CD14-positive monocyte (primary cell): ENCODE results near the gene CTAG1A. TPM values are rescaled to one million over a fixed set of nuclear protein-coding genes. Genes with fewer than 3 reads are reported as not detected.

Experiments used
- DNase-seq, 3 donors: peaks; one replicate each; pipeline ENCODE4 v3.0.0-alpha.2; 2011 to 2022
- H2AFZ ChIP-seq: 2 replicates; pipeline ENCODE4 v1.6.0; 2012; ENCODE audit warnings: mild to moderate bottlenecking, low read depth, low read length, inconsistent platforms; ENCODE audit not compliant: insufficient read depth, poor library complexity, severe bottlenecking
- H3K27ac ChIP-seq, 2 donors: 1 replicate in 1 of 2; 2 replicates in 1 of 2; pipeline ENCODE4 v1.5.1; 2012 to 2013; ENCODE audit warnings: low read length in 2 of 2, control low read depth in 1 of 2, inconsistent platforms in 1 of 2, low read depth in 1 of 2, mild to moderate bottlenecking in 1 of 2
- H3K27me3 ChIP-seq, 2 donors: one replicate each; pipeline versions ENCODE4 v1.6.0 to v1.6.1; 2011 to 2013; ENCODE audit warnings: low read length in 2 of 2; ENCODE audit not compliant: control insufficient read depth in 2 of 2, insufficient read depth in 2 of 2
- H3K36me3 ChIP-seq, 2 donors: replicated peaks in 1 of 2; 1 replicate in 1 of 2; 2 replicates in 1 of 2; pipeline versions ENCODE4 v1.5.1 to v1.6.1; 2012 to 2013; ENCODE audit warnings: low read length in 2 of 2, control low read depth in 1 of 2, inconsistent platforms in 1 of 2, mild to moderate bottlenecking in 1 of 2; ENCODE audit not compliant: insufficient read depth in 2 of 2, control insufficient read depth in 1 of 2
- H3K4me1 ChIP-seq, 2 donors: 1 replicate in 1 of 2; 2 replicates in 1 of 2; pipeline versions ENCODE4 v1.5.1 to v1.6.1; 2012 to 2013; ENCODE audit warnings: low read length in 2 of 2, control low read depth in 1 of 2, inconsistent platforms in 1 of 2, mild to moderate bottlenecking in 1 of 2, moderate library complexity in 1 of 2; ENCODE audit not compliant: insufficient read depth in 2 of 2, control insufficient read depth in 1 of 2
- H3K4me2 ChIP-seq: replicated peaks from 2 replicates; pipeline ENCODE3; 2012; ENCODE audit warnings: low read length, moderate library complexity, mild to moderate bottlenecking; ENCODE audit not compliant: poor library complexity, severe bottlenecking; ENCODE audit errors: extremely low read depth
- H3K4me3 ChIP-seq, 3 experiments: fragments of 200-600 bp in 1 of 3; sonication (generic) in 1 of 3; replicated peaks in 1 of 3; 1 replicate in 2 of 3; 2 replicates in 1 of 3; pipeline ENCODE4 v1.5.1; 2011 to 2013; ENCODE audit warnings: low read length in 3 of 3, mild to moderate bottlenecking in 3 of 3, control low read depth in 2 of 3, low read depth in 2 of 3, inconsistent platforms in 1 of 3, moderate library complexity in 1 of 3
- H3K79me2 ChIP-seq: 2 replicates; pipeline ENCODE4 v1.6.0; 2012; ENCODE audit warnings: mild to moderate bottlenecking, control low read depth, inconsistent platforms, low read length, moderate library complexity; ENCODE audit not compliant: insufficient read depth
- H3K9ac ChIP-seq: 2 replicates; pipeline ENCODE4 v1.6.0; 2017; ENCODE audit warnings: low read length, mild to moderate bottlenecking; ENCODE audit not compliant: insufficient read depth, poor library complexity, severe bottlenecking
- H3K9me3 ChIP-seq, 2 donors: replicated peaks in 1 of 2; 1 replicate in 1 of 2; 2 replicates in 1 of 2; pipeline versions ENCODE4 v1.5.1 to v1.6.1; 2012 to 2013; ENCODE audit warnings: low read length in 2 of 2, control low read depth in 1 of 2; ENCODE audit not compliant: control insufficient read depth in 1 of 2, insufficient read depth in 1 of 2
- H4K20me1 ChIP-seq: 2 replicates; pipeline ENCODE4 v1.6.0; 2012; ENCODE audit warnings: mild to moderate bottlenecking, low read length, control low read depth, moderate library complexity; ENCODE audit not compliant: insufficient read depth
- H3K27ac Mint-ChIP-seq, 7 donors: one replicate each; pipeline ENCODE4 v1.8.0; 2020; ENCODE audit warnings: mild to moderate bottlenecking in 7 of 7, mixed read lengths in 7 of 7, moderate library complexity in 6 of 7, inconsistent platforms in 2 of 7
- H3K27me3 Mint-ChIP-seq, 3 donors: one replicate each; pipeline ENCODE4 v1.8.0; 2021 to 2022; ENCODE audit warnings: low read depth in 3 of 3, mild to moderate bottlenecking in 3 of 3, mixed read lengths in 3 of 3, moderate library complexity in 3 of 3, inconsistent platforms in 1 of 3
- H3K36me3 Mint-ChIP-seq, 2 donors: one replicate each; pipeline ENCODE4 v1.8.0; 2020; ENCODE audit warnings: mixed read lengths in 2 of 2, inconsistent platforms in 1 of 2, mild to moderate bottlenecking in 1 of 2
- H3K4me1 Mint-ChIP-seq: one replicate; pipeline ENCODE4 v1.8.0; 2020; ENCODE audit warnings: mild to moderate bottlenecking, mixed read lengths
- H3K4me3 Mint-ChIP-seq, 2 donors: one replicate each; pipeline ENCODE4 v1.8.0; 2020; ENCODE audit warnings: mild to moderate bottlenecking in 2 of 2, mixed read lengths in 2 of 2, moderate library complexity in 1 of 2
- H3K9me3 Mint-ChIP-seq, 7 donors: one replicate each; pipeline ENCODE4 v1.8.0; 2020 to 2022; ENCODE audit warnings: mixed read lengths in 7 of 7, mild to moderate bottlenecking in 6 of 7, moderate library complexity in 6 of 7, inconsistent platforms in 2 of 7
- CTCF ChIP-seq: fragments of 200-600 bp; IDR thresholded peaks from one replicate; pipeline ENCODE4 v1.8.0; 2022; ENCODE audit warnings: antibody characterized with exemption, mild to moderate bottlenecking
- WGBS: methylation state at CpG from one replicate; pipeline ENCODE4 v1.1.5; 2013; ENCODE audit warnings: missing lambda C conversion rate; ENCODE audit not compliant: insufficient coverage; 5-methylcytosine and 5-hydroxymethylcytosine counted together
- intact Hi-C, 2 donors: fragments of 100-400 bp; cut with micrococcal nuclease; formaldehyde crosslinking; loops; one replicate each; pipeline versions ENCODE4 v1.15.0 to v1.15.1; 2023
- polyA plus RNA-seq, 3 donors: library from polyadenylated mRNA; depleted of rRNA in 1 of 3; unstranded in 2 of 3; stranded (reverse) in 1 of 3; fragments of 300-500 nt in 2 of 3; fragments of >200 nt in 1 of 3; fragmentation: Illumina TruSeq in 2 of 3; gene quantifications; 1 replicate in 2 of 3; 2 replicates in 1 of 3; pipeline ENCODE4 v1.2.3, GENCODE V29; 2012 to 2021

CTAG1A gene
- polyA plus RNA-seq, 3 donors: not detected

GRCh38 chrX:154598656-154599055 is 13.7 kb downstream of the CTAG1A start:
- no peak for DNase-seq
- TF ChIP-seq CTCF: no peak
- Histone ChIP-seq H3K27ac (no peak overlapping the region), H3K4me1 (peaks cover 9 to 14% of the 10 kb centered on the region in 2 donors), H2AFZ (no peak overlapping the region), H4K20me1 (no peaks in the 10 kb centered on the region), H3K27me3 (no peaks in the 10 kb centered on the region), H3K79me2 (no peaks in the 10 kb centered on the region), H3K4me2 (no peak overlapping the region), H3K9ac (no peak overlapping the region), H3K36me3 (no peaks in the 10 kb centered on the region), H3K9me3 (no peaks in the 10 kb centered on the region), H3K4me3 (no peak overlapping the region)
- no peaks in the 10 kb centered on the region for H3K36me3 Mint-ChIP-seq
- no peak overlapping the region for H3K27ac Mint-ChIP-seq
- WGBS: no CpG with 5 or more reads among the region's 8 CpGs
- H3K4me3 Mint-ChIP-seq: no peak overlapping the region
- peaks cover 0 to 19% (median 0%) of the 10 kb centered on the region in 7 donors for H3K9me3 Mint-ChIP-seq
- peaks cover 0 to 3% (median 0%) of the 10 kb centered on the region in 3 donors for H3K27me3 Mint-ChIP-seq
- H3K4me1 Mint-ChIP-seq: peaks cover 22% of the 10 kb centered on the region
- intact Hi-C loops: no loop called here

- Mint-ChIP-seq H3K27me3 (peaks cover 0 to 1% (median 0%) of the 10 kb centered on the region in 3 donors), H3K27ac (no peak overlapping the region)
These were observed 14.6 kb downstream of the CTAG1A start for GRCh38 chrX:154599531-154599930.

More at GRCh38 chrX:154599531-154599930, 14.6 kb downstream of the CTAG1A start:
- peaks cover 0 to 19% (median 0%) of the 10 kb centered on the region in 7 donors for H3K9me3 Mint-ChIP-seq
- H3K4me3 Mint-ChIP-seq: no peak overlapping the region
- 85% methylated on average over 6 of the region's 14 CpGs for WGBS
- no peak overlapping the region for H3K4me3 ChIP-seq
- H3K4me1 Mint-ChIP-seq: peaks cover 27% of the 10 kb centered on the region
- H3K36me3 ChIP-seq: no peaks in the 10 kb centered on the region
- no peaks in the 10 kb centered on the region for H4K20me1 ChIP-seq
- no peak for DNase-seq
- H3K4me2 ChIP-seq: no peak overlapping the region
- no peaks in the 10 kb centered on the region for H3K9me3 ChIP-seq
- H3K79me2 ChIP-seq: no peaks in the 10 kb centered on the region
- no peak for TF ChIP-seq CTCF
- no peak overlapping the region for H3K9ac ChIP-seq
- peaks cover 13 to 14% of the 10 kb centered on the region in 2 donors for H3K4me1 ChIP-seq
- no peak overlapping the region for H2AFZ ChIP-seq
- no peaks in the 10 kb centered on the region for H3K36me3 Mint-ChIP-seq
- no peaks in the 10 kb centered on the region for H3K27me3 ChIP-seq
- H3K27ac ChIP-seq: no peak overlapping the region
- intact Hi-C loops: no loop called here
